Muscle layer of duodenum (tissue), 2 donors: ENCODE measurements around the gene WWC2.

Source experiments
- H3K27ac ChIP-seq: one replicate; pipeline ENCODE4 v1.7.0; 2013; ENCODE audit warnings: mild to moderate bottlenecking, low read length
- H3K27me3 ChIP-seq: one replicate; pipeline ENCODE4 v1.7.0; 2013; ENCODE audit warnings: low read depth, mild to moderate bottlenecking, control low read depth, low read length
- H3K36me3 ChIP-seq, 2 donors: one replicate each; pipeline ENCODE4 v1.7.0; 2013; ENCODE audit warnings: low read length in 2 of 2, control low read depth in 1 of 2, mild to moderate bottlenecking in 1 of 2; ENCODE audit not compliant: insufficient read depth in 2 of 2, control insufficient read depth in 1 of 2
- H3K4me1 ChIP-seq, 2 donors: one replicate each; pipeline ENCODE4 v1.7.0; 2013; ENCODE audit warnings: low read length in 2 of 2, mild to moderate bottlenecking in 2 of 2, control low read depth in 1 of 2, moderate library complexity in 1 of 2; ENCODE audit not compliant: insufficient read depth in 2 of 2, control insufficient read depth in 1 of 2
- H3K4me3 ChIP-seq, 2 donors: one replicate each; pipeline ENCODE4 v1.7.0; 2013; ENCODE audit warnings: low read length in 2 of 2, low read depth in 1 of 2, mild to moderate bottlenecking in 1 of 2
- H3K9me3 ChIP-seq, 2 donors: one replicate each; pipeline ENCODE4 v1.7.0; 2013; ENCODE audit warnings: low read length in 2 of 2, control low read depth in 1 of 2, mild to moderate bottlenecking in 1 of 2; ENCODE audit not compliant: control insufficient read depth in 1 of 2
- donor health status: healthy.

The WWC2 gene

GRCh38 chr4:183333983-183334382 is 234.9 kb downstream of the WWC2 start:
- Histone ChIP-seq H3K9me3 (no peaks in the 10 kb centered on the region), H3K27ac (no peak overlapping the region), H3K36me3 (no peaks in the 10 kb centered on the region), H3K4me1 (no peaks in the 10 kb centered on the region), H3K4me3 (no peak overlapping the region), H3K27me3 (peaks cover 4% of the 10 kb centered on the region)

DNA sequence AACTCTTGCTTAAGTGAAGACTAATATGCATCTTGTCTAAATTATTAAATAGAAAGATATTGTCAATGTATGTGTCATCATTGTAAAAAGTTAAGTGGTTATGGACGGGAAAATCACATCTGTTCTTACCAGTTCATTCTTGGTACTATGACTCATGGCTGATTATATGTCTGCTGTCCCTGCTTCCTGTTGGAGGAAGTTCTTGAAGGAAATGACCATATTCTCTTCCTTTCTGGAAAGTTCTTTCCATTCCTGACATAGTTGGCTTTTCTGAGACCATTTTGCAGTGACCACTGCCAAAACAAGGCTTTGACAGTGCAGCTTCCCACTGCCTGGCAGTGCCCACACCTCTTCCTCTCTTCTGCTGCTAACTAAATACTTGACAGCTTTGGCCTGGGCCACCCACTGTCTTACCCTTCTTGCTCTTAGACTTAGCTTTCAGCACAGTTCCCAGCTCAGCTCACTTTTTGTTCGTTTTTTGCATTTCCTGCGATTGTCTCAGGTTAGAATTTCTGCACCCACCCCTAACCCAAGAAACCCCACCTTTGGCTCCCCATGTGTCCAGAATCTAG is 236.4 kb downstream of the WWC2 start:
- H3K27ac ChIP-seq = no peak overlapping the region
- peaks cover 4% of the 10 kb centered on the region for H3K27me3 ChIP-seq
- no peak overlapping the region for H3K4me3 ChIP-seq
- H3K4me1 ChIP-seq = no peaks in the 10 kb centered on the region
- H3K9me3 ChIP-seq = no peaks in the 10 kb centered on the region
- H3K36me3 ChIP-seq = no peaks in the 10 kb centered on the region

DNA sequence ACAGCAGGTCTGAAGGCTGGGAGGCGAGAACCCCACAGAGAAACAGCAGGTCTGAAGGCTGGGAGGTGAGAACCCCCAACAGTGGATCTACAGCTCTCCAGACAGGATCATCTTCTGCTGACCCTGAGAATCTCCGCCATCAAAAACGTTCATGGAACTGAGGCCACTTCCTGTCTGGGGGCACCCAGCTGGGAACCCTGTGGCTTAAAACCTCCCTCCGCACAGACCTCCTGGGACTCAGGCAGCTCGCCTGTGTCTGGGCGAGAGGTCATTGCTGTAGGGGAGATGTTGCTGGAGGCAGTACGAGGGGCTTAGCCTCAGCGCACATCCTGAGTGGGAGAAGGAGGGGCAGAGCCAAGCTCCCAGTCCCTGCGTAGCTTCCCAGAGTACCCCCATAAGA is 238.3 kb downstream of the WWC2 start:
- Histone ChIP-seq H3K27me3 (peaks cover 4% of the 10 kb centered on the region), H3K4me1 (no peaks in the 10 kb centered on the region), H3K27ac (no peak overlapping the region), H3K36me3 (no peaks in the 10 kb centered on the region), H3K9me3 (no peaks in the 10 kb centered on the region), H3K4me3 (no peak overlapping the region)

GRCh38 chr4:183337833-183338232 is 238.8 kb downstream of the WWC2 start:
- peaks cover 4% of the 10 kb centered on the region for H3K27me3 ChIP-seq
- H3K9me3 ChIP-seq = no peaks in the 10 kb centered on the region
- H3K27ac ChIP-seq = no peak overlapping the region
- no peaks in the 10 kb centered on the region for H3K36me3 ChIP-seq
- no peak overlapping the region for H3K4me3 ChIP-seq
- peaks cover 0 to 4% of the 10 kb centered on the region in 2 donors for H3K4me1 ChIP-seq

DNA sequence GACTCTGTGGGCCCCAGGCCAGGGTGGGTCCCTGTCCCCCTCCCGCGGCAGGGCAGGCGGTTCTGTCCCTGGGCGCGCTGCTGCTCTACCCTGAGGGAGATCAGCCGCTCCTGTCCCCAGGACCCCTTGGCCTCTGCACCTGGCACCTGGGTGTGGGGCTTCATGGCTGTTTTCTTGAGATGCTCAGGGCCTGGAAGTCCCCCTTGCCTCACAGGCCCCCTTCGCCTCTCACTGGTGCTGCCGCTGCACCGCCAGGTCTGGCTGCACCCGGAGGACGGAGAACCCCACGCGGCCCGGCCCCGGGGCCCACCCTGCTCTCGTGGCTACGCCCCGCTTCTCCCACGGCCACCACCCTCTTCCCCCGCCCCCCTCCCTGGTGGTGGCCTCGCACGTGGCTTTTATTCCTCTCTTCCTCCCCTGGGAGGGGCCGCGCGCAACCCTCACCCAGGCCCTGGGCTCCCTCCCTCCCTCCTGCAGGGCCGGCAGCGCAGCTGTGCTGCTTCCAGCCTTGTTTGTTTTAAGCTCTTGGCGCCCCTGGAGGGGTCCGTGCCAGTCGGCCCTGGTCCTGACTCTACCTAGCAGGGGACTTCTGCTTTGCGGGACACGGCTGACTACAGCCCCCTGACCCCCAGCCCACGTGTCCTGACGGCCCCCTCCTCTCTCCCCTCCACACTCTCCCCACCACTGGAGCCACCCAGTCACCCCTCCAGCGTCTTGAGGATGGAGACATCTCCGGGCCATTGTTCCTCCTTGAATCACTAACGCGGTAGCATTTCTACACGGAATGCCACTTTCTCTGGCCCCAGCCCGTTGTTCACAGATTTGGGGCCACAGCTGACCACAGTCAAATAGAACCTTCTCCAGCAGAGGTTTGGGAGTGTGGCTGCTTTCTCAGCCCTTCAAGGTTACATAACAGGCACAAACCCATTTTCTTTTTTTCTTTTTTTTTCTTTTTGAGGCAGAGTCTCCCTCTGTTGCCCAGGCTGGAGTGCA is 243.8 kb downstream of the WWC2 start:
- no peaks in the 10 kb centered on the region for H3K36me3 ChIP-seq
- peak overlapping the region; percentile 25 to 26 for H3K4me3 ChIP-seq
- H3K4me1 ChIP-seq = peaks cover 0 to 9% of the 10 kb centered on the region in 2 donors
- H3K27me3 ChIP-seq = no peaks in the 10 kb centered on the region
- no peak overlapping the region for H3K27ac ChIP-seq
- H3K9me3 ChIP-seq = no peaks in the 10 kb centered on the region

DNA sequence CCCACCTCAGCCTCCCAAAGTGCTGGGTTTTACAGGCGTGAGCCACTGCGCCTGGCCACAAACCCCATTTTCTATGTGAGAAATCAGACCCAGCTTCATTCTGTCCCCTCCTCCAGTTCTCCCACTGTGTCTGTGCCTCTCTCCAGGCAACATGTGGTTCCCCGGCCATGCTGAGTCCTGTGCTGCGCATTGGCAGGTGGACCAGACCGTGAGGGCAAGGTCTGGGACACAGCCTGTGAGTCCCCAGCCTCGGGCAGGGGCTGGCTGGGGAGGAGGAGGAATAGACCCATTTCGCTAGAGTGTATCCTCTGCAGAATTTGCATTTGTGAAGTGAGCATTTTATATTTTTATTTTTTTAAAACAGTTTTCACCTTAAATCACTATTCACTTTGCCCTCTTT is 244.7 kb downstream of the WWC2 start:
- H3K27me3 ChIP-seq = no peaks in the 10 kb centered on the region
- H3K36me3 ChIP-seq = no peaks in the 10 kb centered on the region
- no peak overlapping the region for H3K27ac ChIP-seq
- no peaks in the 10 kb centered on the region for H3K9me3 ChIP-seq
- peaks cover 0 to 9% of the 10 kb centered on the region in 2 donors for H3K4me1 ChIP-seq
- H3K4me3 ChIP-seq = no peak overlapping the region

DNA sequence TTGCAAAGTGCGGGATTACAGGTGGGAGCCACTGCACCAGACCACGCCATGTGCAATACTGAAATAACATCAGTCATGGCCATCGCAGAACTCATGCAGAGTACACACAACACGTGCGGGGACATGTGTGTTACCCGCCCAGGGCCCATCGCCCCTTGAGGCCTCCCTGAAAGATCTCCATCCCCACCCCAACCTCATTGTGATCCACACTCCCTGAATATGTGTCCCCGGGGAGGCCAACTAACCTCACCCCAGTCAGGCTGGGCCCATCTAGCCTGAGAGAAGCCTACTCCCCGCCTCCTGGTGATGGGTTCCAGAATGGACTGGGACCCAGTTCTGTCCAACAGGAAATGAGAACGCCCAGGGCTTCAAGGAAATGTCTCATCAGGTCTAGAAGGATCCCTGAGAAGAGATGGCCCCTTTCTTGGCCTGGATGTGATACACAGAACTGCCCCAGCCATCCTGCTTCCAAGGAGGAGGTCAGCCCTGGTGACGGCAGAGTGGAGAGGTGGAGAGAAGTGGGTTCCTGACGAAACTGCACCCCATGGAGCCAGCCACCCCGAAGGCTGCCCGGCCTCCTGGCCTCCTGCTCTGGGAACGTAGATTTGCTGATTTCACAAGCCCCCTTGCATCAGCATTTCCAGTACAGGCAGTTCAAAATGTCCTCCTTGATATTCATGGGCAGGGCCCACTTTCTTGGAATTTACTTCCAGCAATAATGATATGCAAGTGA is 245.6 kb downstream of the WWC2 start:
- H3K36me3 ChIP-seq = no peaks in the 10 kb centered on the region
- H3K9me3 ChIP-seq = no peaks in the 10 kb centered on the region
- peaks cover 0 to 9% of the 10 kb centered on the region in 2 donors for H3K4me1 ChIP-seq
- no peak overlapping the region for H3K27ac ChIP-seq
- no peaks in the 10 kb centered on the region for H3K27me3 ChIP-seq
- H3K4me3 ChIP-seq = no peak overlapping the region

DNA sequence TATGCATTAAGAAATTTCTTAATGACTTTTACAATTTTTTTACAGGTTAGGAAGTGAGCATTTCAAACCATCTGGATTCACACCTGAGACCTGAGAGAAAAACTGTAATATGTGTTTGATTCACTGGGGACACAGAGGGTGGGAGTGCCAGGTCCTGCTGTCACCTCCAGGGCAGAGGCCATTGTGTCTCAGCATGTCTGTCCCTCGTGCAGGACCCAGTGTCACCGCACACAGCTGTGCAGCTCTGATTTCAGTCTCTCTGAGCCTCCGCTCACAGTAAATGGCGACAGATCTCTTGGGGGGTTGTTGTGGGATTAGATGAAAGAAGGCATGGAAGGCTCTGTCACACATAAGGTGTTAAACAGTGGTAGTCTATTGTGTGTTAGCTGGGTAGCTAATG is 246.2 kb downstream of the WWC2 start:
- Histone ChIP-seq H3K9me3 (no peaks in the 10 kb centered on the region), H3K36me3 (no peaks in the 10 kb centered on the region), H3K27me3 (no peaks in the 10 kb centered on the region), H3K27ac (no peak overlapping the region), H3K4me1 (peaks cover 0 to 9% of the 10 kb centered on the region in 2 donors), H3K4me3 (no peak overlapping the region)

DNA sequence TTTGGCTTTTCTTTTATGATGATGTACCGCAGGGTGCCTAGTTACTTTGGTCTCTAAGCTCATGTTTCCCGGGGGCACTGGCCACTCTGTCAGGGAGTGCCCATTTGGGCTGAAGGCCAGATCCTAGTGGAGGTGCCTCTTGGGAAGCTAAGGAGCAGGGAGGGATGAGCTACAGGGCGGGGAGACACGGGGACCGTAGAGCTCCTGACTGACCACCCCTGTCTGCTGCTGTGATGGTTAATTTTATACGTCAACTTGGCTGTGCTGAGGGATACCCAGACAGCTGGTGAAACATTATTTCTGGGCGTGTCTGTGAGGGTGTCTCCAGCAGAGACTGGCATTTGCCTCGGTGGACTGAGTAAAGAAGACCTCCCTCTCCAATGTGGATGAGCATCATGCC is 248.1 kb downstream of the WWC2 start:
- no peak overlapping the region for H3K4me3 ChIP-seq
- peaks cover 0 to 9% of the 10 kb centered on the region in 2 donors for H3K4me1 ChIP-seq
- no peak overlapping the region for H3K27ac ChIP-seq
- no peaks in the 10 kb centered on the region for H3K27me3 ChIP-seq
- H3K36me3 ChIP-seq = no peaks in the 10 kb centered on the region
- H3K9me3 ChIP-seq = no peaks in the 10 kb centered on the region

GRCh38 chr4:183347566-183347965 is 248.5 kb downstream of the WWC2 start:
- peaks cover 0 to 8% of the 10 kb centered on the region in 2 donors for H3K4me1 ChIP-seq
- H3K9me3 ChIP-seq = no peaks in the 10 kb centered on the region
- H3K4me3 ChIP-seq = no peak overlapping the region
- no peak overlapping the region for H3K27ac ChIP-seq
- H3K36me3 ChIP-seq = no peaks in the 10 kb centered on the region
- H3K27me3 ChIP-seq = no peaks in the 10 kb centered on the region

DNA sequence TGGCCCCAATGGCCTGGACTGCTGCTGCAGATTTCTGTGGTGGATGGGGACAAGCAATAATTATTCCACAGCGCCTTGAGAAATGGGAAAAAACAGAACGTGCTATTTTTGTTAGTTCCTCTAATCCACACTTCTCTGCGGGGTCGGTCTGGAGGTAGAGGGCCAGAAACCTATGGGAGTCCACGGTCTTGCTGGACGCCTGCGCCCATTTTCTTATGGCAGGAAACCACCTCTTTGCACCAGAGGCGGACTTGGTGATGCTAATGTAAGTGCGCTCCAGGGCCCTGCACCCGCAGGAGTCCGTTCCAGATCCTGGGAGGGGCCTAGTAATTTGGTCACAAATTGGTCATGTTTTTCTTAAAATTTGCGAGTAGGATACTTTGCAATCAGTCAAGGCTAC is 249.1 kb downstream of the WWC2 start:
- Histone ChIP-seq H3K4me3 (no peak overlapping the region), H3K9me3 (no peaks in the 10 kb centered on the region), H3K4me1 (peaks cover 0 to 2% of the 10 kb centered on the region in 2 donors), H3K36me3 (no peaks in the 10 kb centered on the region), H3K27me3 (no peaks in the 10 kb centered on the region), H3K27ac (no peak overlapping the region)
